ENCODE data around the gene ACSL1. TPM values are rescaled to one million over a fixed set of nuclear protein-coding genes. Genes with fewer than 3 reads are reported as not detected.

Gene ACSL1
- total and polyA plus RNA-seq, 2 of the 8 experiments (the other 6 are each of a cell fraction or from before 2014, with no cell fraction given) = 2.3 to 8.7 TPM

GRCh38 chr4:184817494-184818215 lies 8.1 kb downstream of the ACSL1 start:
- H2AK5ac ChIP-seq (ENCODE audit: low read depth, low read length) = no peak overlapping the region
- H3K9me3 ChIP-seq (ENCODE audit: insufficient read depth in 2 of 2, low read depth in 1 of 2, low read length in 1 of 2) = no peaks in the 10 kb centered on the region
- H3K9ac ChIP-seq (replicated peaks in 1 of 4; ENCODE audit: extremely low read depth in 1 of 4, low read depth in 3 of 4, low read length in 3 of 4) = no peak overlapping the region
- H4K91ac ChIP-seq (replicated peaks; ENCODE audit: insufficient read length, low read length) = no peak overlapping the region
- no peak overlapping the region for H2BK120ac ChIP-seq (replicated peaks; ENCODE audit: low read depth, low read length)
- no peak overlapping the region; the same call in 1 of the 2 replicates for H4K8ac ChIP-seq (ENCODE audit: extremely low read depth, insufficient read depth, low read length)
- no peak overlapping the region for H3K23ac ChIP-seq (ENCODE audit: insufficient read length)
- no peak overlapping the region for H3K56ac ChIP-seq (replicated peaks; ENCODE audit: insufficient read length, low read depth, low read length)
- no peak overlapping the region for H4K5ac ChIP-seq (ENCODE audit: insufficient read length, low read depth, low read length)
- FAIRE-seq = no peak
- H2BK5ac ChIP-seq (ENCODE audit: low read depth, low read length) = no peak overlapping the region
- H3K4me1 ChIP-seq (replicated peaks in 1 of 4; ENCODE audit: control insufficient read depth in 3 of 4, insufficient read depth in 4 of 4, low read length in 3 of 4) = peaks cover 0 to 3% (median 1%) of the 10 kb centered on the region in 4 experiments; a peak in 4 of 7 replicates
- WGBS, 2 experiments (ENCODE audit: extremely low coverage in 1 of 2, insufficient coverage in 1 of 2, insufficient read length in 1 of 2, insufficient replicate concordance in 2 of 2, low coverage in 1 of 2, low lambda C conversion rate in 2 of 2, missing lambda C conversion rate in 1 of 2) = 91% methylated on average over 11 of the region's 11 CpGs; no CpG with 5 or more reads in 1 of the 2 experiments
- H3K14ac ChIP-seq (ENCODE audit: insufficient read length) = no peak overlapping the region
- no peak overlapping the region for H3K27ac ChIP-seq (ENCODE audit: low read depth, low read length)
- no peak overlapping the region for H3K4me3 ChIP-seq (ENCODE audit: extremely low read depth in 1 of 4, insufficient read depth in 2 of 4, low read depth in 3 of 4, low read length in 4 of 4)
- no peak for DNase-seq (ENCODE audit: low read depth in 1 of 2, low spot score in 2 of 2)
- no peaks in the 10 kb centered on the region for H3K36me3 ChIP-seq (ENCODE audit: control insufficient read depth in 2 of 4, insufficient read depth in 4 of 4, low read length in 3 of 4)
- H3K4me2 ChIP-seq (ENCODE audit: insufficient read depth in 1 of 2, low read depth in 2 of 2, low read length in 2 of 2) = no peak overlapping the region
- no peak overlapping the region for H3K4ac ChIP-seq (replicated peaks; ENCODE audit: insufficient read length, low read depth, low read length)
- H2BK12ac ChIP-seq (ENCODE audit: low read depth, low read length) = peak overlapping the region; percentile 81; the same call in 1 of the 2 replicates
- H3K27me3 ChIP-seq (replicated peaks in 1 of 4; ENCODE audit: control insufficient read depth in 3 of 4, extremely low read depth in 1 of 4, insufficient read depth in 3 of 4, low read length in 3 of 4) = peaks cover 0 to 2% (median 0%) of the 10 kb centered on the region in 4 experiments; a peak in 2 of 7 replicates
- ChIA-PET POLR2A (ENCODE audit: partially characterized antibody) (no interaction called here), CTCF (ENCODE audit: partially characterized antibody) (no interaction called here)
- H3K18ac ChIP-seq (ENCODE audit: extremely low read depth, low read length) = no peak overlapping the region
- H3K79me1 ChIP-seq (ENCODE audit: low read depth, low read length) = no peaks in the 10 kb centered on the region
- no peaks in the 10 kb centered on the region for H3K79me2 ChIP-seq (ENCODE audit: control insufficient read depth in 1 of 2, insufficient read depth in 2 of 2, low read length in 2 of 2)
- no peaks in the 10 kb centered on the region for H4K20me1 ChIP-seq (replicated peaks in 1 of 2; ENCODE audit: control insufficient read depth in 1 of 2, insufficient read depth in 2 of 2, low read length in 2 of 2)
- H2BK15ac ChIP-seq (ENCODE audit: low read length) = no peak overlapping the region
- no peaks in the 10 kb centered on the region for H3K23me2 ChIP-seq (ENCODE audit: low read depth, low read length)
- H2BK20ac ChIP-seq (ENCODE audit: low read length) = no peak overlapping the region
- H2AFZ ChIP-seq (ENCODE audit: low read length) = no peak overlapping the region
- TF ChIP-seq, protein P1, sequence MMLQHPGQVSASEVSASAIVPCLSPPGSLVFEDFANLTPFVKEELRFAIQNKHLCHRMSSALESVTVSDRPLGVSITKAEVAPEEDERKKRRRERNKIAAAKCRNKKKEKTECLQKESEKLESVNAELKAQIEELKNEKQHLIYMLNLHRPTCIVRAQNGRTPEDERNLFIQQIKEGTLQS (IDR thresholded peaks at IDR 0.05; ENCODE audit: insufficient read depth, low read depth, low read length) = no peak
- TF ChIP-seq BCL11A (IDR thresholded peaks at IDR 0.05; ENCODE audit: low read depth in 2 of 2, low read length in 2 of 2) = no peak
- TF ChIP-seq SAP30 (IDR thresholded peaks at IDR 0.05; ENCODE audit: insufficient read depth, insufficient replicate concordance, low read length) = no peak
- no peak for TF ChIP-seq NRF1 (IDR thresholded peaks at IDR 0.05; ENCODE audit: low read depth, low read length)
- no peak for TF ChIP-seq EGR1 (IDR thresholded peaks at IDR 0.05; ENCODE audit: borderline replicate concordance, low read depth, low read length)
- no peak for TF ChIP-seq SIX5 (IDR thresholded peaks at IDR 0.05; ENCODE audit: low read depth, low read length)
- no peak for TF ChIP-seq RBBP5 (IDR thresholded peaks at IDR 0.05; ENCODE audit: borderline replicate concordance, low read depth, low read length)
- TF ChIP-seq BRCA1 (IDR thresholded peaks at IDR 0.05; ENCODE audit: low read depth, low read length) = no peak
- TF ChIP-seq PHF8 (conservative IDR thresholded peaks at IDR 0.05; ENCODE audit: low read depth, low read length) = no peak
- TF ChIP-seq KDM1A (IDR thresholded peaks at IDR 0.05; ENCODE audit: borderline replicate concordance, low read length) = no peak
- TF ChIP-seq SIRT6 (IDR thresholded peaks at IDR 0.05; ENCODE audit: low read length) = no peak
- TF ChIP-seq CEBPB (IDR thresholded peaks at IDR 0.05; ENCODE audit: low read depth, low read length) = no peak
- TF ChIP-seq TAF7 (optimal IDR thresholded peaks at IDR 0.05; ENCODE audit: borderline replicate concordance, low read depth, low read length) = no peak

All from H1 (cell line).